HG02981 (cell line): ENCODE results near the gene N4BP2L1.
"Not testable (repeated sequence)": the region's sequence is repeated elsewhere in the genome, so short reads cannot be mapped to it uniquely, and the experiment has no call there.

Experiments used
- ATAC-seq: cut with Tn5 transposase; IDR thresholded peaks from one replicate; pipeline ENCODE4 v1.9.1; 2021; ENCODE audit warnings: mild to moderate bottlenecking, moderate library complexity; ENCODE audit not compliant: unreplicated experiment

N4BP2L1 gene

GRCh38 chr13:32391101-32391619, 36.8 kb downstream of the N4BP2L1 start:
- no peak for ATAC-seq

GRCh38 chr13:32390484-32390883, 37.4 kb downstream of the N4BP2L1 start:
- no peak for ATAC-seq

- peak; percentile 61 for ATAC-seq
Observed at GRCh38 chr13:32390048-32390447, 37.9 kb downstream of the N4BP2L1 start.

GRCh38 chr13:32385410-32385809, 42.5 kb downstream of the N4BP2L1 start:
- ATAC-seq, result no peak

GRCh38 chr13:32384702-32385101, 43.2 kb downstream of the N4BP2L1 start:
- ATAC-seq, result no peak

- no peak for ATAC-seq
Observed at GRCh38 chr13:32383836-32384618, 43.9 kb downstream of the N4BP2L1 start.

GRCh38 chr13:32381539-32381938, 46.4 kb downstream of the N4BP2L1 start:
- ATAC-seq, result no peak

- no peak for ATAC-seq
Observed at GRCh38 chr13:32378012-32378411, 49.9 kb downstream of the N4BP2L1 start.

- no peak for ATAC-seq
Observed at GRCh38 chr13:32376642-32377415, 51.1 kb downstream of the N4BP2L1 start.

GRCh38 chr13:32370805-32371204, 57.1 kb downstream of the N4BP2L1 start:
- ATAC-seq, result no peak

GRCh38 chr13:32362574-32362973, 65.4 kb downstream of the N4BP2L1 start:
- ATAC-seq, result no peak

- ATAC-seq, result not testable (repeated sequence)
Observed at GRCh38 chr13:32355935-32356334, 72.0 kb downstream of the N4BP2L1 start.

- peak; percentile 68 for ATAC-seq
Observed at GRCh38 chr13:32354040-32354439, 73.9 kb downstream of the N4BP2L1 start.

- ATAC-seq, result not testable (repeated sequence)
Observed at GRCh38 chr13:32350839-32351441, 77.0 kb downstream of the N4BP2L1 start.
